GM12878 (cell line): ENCODE data around the gene FCAR. TPM values are rescaled to one million over a fixed set of nuclear protein-coding genes. Genes with fewer than 3 reads are reported as not detected.

Source experiments
- BRCA1 ChIP-seq: IDR thresholded peaks from 2 replicates; pipeline ENCODE4 v1.6.1; 2011; ENCODE audit warnings: low read depth, low read length, improper control_type of control experiment
- CBFB ChIP-seq: IDR thresholded peaks from 2 replicates; pipeline ENCODE4 v1.6.1; 2016; ENCODE audit warnings: antibody characterized with exemption, low read depth
- CBX3 ChIP-seq: fragments of 200-600 bp; sonication (generic); IDR thresholded peaks from 2 replicates; pipeline ENCODE4 v1.6.1; 2016; ENCODE audit warnings: low read depth, borderline replicate concordance
- CREM ChIP-seq: IDR thresholded peaks from 2 replicates; pipeline ENCODE4 v1.6.1; 2014; ENCODE audit warnings: antibody characterized with exemption, low read depth
- ESRRA ChIP-seq: IDR thresholded peaks from 2 replicates; pipeline ENCODE4 v1.6.1; 2012; ENCODE audit warnings: mild to moderate bottlenecking, low read length, improper control_type of control experiment
- ETV6 ChIP-seq, 2 experiments: fragments of 450-650 bp in 1 of 2; IDR thresholded peaks in 1 of 2; conservative IDR thresholded peaks in 1 of 2; 2 replicates each; pipeline ENCODE4 v1.6.1; 2014; ENCODE audit warnings: antibody characterized with exemption in 1 of 2, borderline replicate concordance in 1 of 2, low read depth in 1 of 2, mild to moderate bottlenecking in 1 of 2, moderate library complexity in 1 of 2
- HDAC2 ChIP-seq: fragments of 200-600 bp; sonication (generic); IDR thresholded peaks from 2 replicates; pipeline ENCODE4 v1.6.1; 2017
- JUND ChIP-seq: IDR thresholded peaks from 2 replicates; pipeline ENCODE4 v1.6.1; 2012; ENCODE audit warnings: low read depth, mild to moderate bottlenecking, low read length, improper control_type of control experiment, moderate library complexity
- KAT2A ChIP-seq: conservative IDR thresholded peaks from 2 replicates; pipeline ENCODE4 v1.6.1; 2011; ENCODE audit warnings: low read depth, low read length; ENCODE audit not compliant: control insufficient read depth
- RUNX3 ChIP-seq: IDR thresholded peaks from 2 replicates; pipeline ENCODE4 v1.6.1; 2012; ENCODE audit warnings: low read length, inconsistent platforms
- SIN3A ChIP-seq: IDR thresholded peaks from 2 replicates; pipeline ENCODE4 v1.6.1; 2012; ENCODE audit warnings: low read depth, low read length, improper control_type of control experiment
- SPI1 ChIP-seq: IDR thresholded peaks from 2 replicates; pipeline ENCODE4 v1.6.1; 2011; ENCODE audit warnings: low read depth, mild to moderate bottlenecking, low read length, moderate library complexity, borderline replicate concordance; ENCODE audit not compliant: insufficient read depth
- SREBF1 ChIP-seq: IDR thresholded peaks from 2 replicates; pipeline ENCODE4 v1.6.1; 2012; ENCODE audit warnings: mild to moderate bottlenecking, low read length
- SUZ12 ChIP-seq: fragments of 200-600 bp; sonication (generic); IDR thresholded peaks from one replicate; pipeline ENCODE4 v1.6.1; 2018; ENCODE audit warnings: antibody characterized with exemption, mild to moderate bottlenecking; ENCODE audit not compliant: unreplicated experiment
- TCF3 ChIP-seq: IDR thresholded peaks from 2 replicates; pipeline ENCODE4 v1.6.1; 2012; ENCODE audit warnings: low read depth, mild to moderate bottlenecking, low read length, borderline replicate concordance; ENCODE audit not compliant: insufficient read depth
- ZNF24 ChIP-seq: fragments of 450-650 bp; IDR thresholded peaks from 2 replicates; pipeline ENCODE4 v1.6.1; 2017; ENCODE audit warnings: antibody characterized with exemption, mild to moderate bottlenecking
- ZNF384 ChIP-seq: IDR thresholded peaks from 2 replicates; pipeline ENCODE4 v1.6.1; 2012; ENCODE audit warnings: low read depth, mild to moderate bottlenecking, low read length, improper control_type of control experiment, borderline replicate concordance
- polyA plus RNA-seq, 11 experiments: library from polyadenylated mRNA; depleted of rRNA in 4 of 11; unstranded in 6 of 11; stranded (reverse) in 5 of 11; fragments of >200 nt; fragmentation: Nextera tagmentation in 4 of 11; fragmentation: Illumina TruSeq in 1 of 11; extraction: Ambion mirVana in 4 of 11; extraction: Trizol in 1 of 11; gene quantifications; 1 replicate in 1 of 11; 2 replicates in 10 of 11; pipeline versions ENCODE4 v1.2.1 to v1.2.3, GENCODE V29; 2011 to 2016; ENCODE audit warnings: inconsistent platforms in 2 of 11, missing spikeins in 2 of 11, low read depth in 1 of 11
- total RNA-seq, 4 experiments: library from RNA; depleted of rRNA in 3 of 4; stranded (reverse); fragments of >200 nt in 3 of 4; fragmentation: Illumina TruSeq in 1 of 4; extraction: Trizol in 1 of 4; gene quantifications; 2 replicates each; pipeline versions ENCODE4 v1.2.1 to v1.2.3, GENCODE V29; 2013 to 2021
- TF ChIP-seq, protein P1 (sequence below): IDR thresholded peaks from 2 replicates; pipeline ENCODE4 v1.6.1; 2011; ENCODE audit warnings: borderline replicate concordance, low read depth, mild to moderate bottlenecking, moderate library complexity, mixed read lengths, low read length; ENCODE audit not compliant: insufficient read depth; ENCODE audit errors: extremely low read length
- TF ChIP-seq, protein P2 (sequence below): fragments of 150-350 bp; IDR thresholded peaks from 2 replicates; pipeline ENCODE4 v1.6.1; 2014; ENCODE audit warnings: mild to moderate bottlenecking, low read depth, low read length
- TF ChIP-seq, protein P3 (sequence below): IDR thresholded peaks from 2 replicates; pipeline ENCODE4 v1.6.1; 2012; ENCODE audit warnings: low read depth, low read length, improper control_type of control experiment
- TF ChIP-seq, protein P4 (sequence below): fragments of 450-650 bp; formaldehyde crosslinking; IDR thresholded peaks from 2 replicates; pipeline ENCODE4 v1.4.0; 2020; ENCODE audit warnings: mild to moderate bottlenecking, moderate library complexity
- TF ChIP-seq, protein P5 (sequence below): IDR thresholded peaks from 2 replicates; pipeline ENCODE4 v1.6.1; 2012; ENCODE audit warnings: low read length, inconsistent platforms

FCAR gene
- total and polyA plus RNA-seq, 10 of the 15 experiments (the other 5 are each of a cell fraction or from before 2014, with no cell fraction given): 0.49 TPM; not detected in 9

DNA sequence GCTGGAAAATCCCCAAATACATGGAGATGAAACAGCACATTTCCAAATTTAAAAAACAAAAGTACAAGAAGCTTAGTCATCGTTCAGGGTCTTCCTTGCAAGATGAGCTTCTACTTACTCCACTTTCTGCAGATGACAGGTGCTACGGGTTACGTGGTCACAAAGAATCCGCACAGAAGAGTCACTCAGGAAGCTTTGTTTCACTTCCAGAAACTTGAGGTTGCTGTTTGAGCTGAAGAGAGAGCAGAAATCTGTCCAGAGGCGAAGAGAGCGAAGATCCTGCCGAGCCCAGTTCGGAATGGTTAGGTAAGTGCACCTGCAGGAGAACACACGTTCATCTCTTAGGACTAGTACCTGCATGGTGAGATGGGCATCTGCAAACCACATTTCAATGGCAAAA, 63.9 kb downstream of the FCAR start (continued):
- TF ChIP-seq, protein P1, sequence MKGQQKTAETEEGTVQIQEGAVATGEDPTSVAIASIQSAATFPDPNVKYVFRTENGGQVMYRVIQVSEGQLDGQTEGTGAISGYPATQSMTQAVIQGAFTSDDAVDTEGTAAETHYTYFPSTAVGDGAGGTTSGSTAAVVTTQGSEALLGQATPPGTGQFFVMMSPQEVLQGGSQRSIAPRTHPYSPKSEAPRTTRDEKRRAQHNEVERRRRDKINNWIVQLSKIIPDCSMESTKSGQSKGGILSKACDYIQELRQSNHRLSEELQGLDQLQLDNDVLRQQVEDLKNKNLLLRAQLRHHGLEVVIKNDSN: no peak
- TF ChIP-seq JUND: no peak
- TF ChIP-seq KAT2A: no peak
- TF ChIP-seq, protein P2, sequence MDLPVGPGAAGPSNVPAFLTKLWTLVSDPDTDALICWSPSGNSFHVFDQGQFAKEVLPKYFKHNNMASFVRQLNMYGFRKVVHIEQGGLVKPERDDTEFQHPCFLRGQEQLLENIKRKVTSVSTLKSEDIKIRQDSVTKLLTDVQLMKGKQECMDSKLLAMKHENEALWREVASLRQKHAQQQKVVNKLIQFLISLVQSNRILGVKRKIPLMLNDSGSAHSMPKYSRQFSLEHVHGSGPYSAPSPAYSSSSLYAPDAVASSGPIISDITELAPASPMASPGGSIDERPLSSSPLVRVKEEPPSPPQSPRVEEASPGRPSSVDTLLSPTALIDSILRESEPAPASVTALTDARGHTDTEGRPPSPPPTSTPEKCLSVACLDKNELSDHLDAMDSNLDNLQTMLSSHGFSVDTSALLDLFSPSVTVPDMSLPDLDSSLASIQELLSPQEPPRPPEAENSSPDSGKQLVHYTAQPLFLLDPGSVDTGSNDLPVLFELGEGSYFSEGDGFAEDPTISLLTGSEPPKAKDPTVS: no peak
- peak; percentile 78 for TF ChIP-seq SPI1
- no peak for TF ChIP-seq ZNF24
- TF ChIP-seq, protein P3, sequence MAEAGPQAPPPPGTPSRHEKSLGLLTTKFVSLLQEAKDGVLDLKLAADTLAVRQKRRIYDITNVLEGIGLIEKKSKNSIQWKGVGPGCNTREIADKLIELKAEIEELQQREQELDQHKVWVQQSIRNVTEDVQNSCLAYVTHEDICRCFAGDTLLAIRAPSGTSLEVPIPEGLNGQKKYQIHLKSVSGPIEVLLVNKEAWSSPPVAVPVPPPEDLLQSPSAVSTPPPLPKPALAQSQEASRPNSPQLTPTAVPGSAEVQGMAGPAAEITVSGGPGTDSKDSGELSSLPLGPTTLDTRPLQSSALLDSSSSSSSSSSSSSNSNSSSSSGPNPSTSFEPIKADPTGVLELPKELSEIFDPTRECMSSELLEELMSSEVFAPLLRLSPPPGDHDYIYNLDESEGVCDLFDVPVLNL: no peak
- TF ChIP-seq, protein P4, sequence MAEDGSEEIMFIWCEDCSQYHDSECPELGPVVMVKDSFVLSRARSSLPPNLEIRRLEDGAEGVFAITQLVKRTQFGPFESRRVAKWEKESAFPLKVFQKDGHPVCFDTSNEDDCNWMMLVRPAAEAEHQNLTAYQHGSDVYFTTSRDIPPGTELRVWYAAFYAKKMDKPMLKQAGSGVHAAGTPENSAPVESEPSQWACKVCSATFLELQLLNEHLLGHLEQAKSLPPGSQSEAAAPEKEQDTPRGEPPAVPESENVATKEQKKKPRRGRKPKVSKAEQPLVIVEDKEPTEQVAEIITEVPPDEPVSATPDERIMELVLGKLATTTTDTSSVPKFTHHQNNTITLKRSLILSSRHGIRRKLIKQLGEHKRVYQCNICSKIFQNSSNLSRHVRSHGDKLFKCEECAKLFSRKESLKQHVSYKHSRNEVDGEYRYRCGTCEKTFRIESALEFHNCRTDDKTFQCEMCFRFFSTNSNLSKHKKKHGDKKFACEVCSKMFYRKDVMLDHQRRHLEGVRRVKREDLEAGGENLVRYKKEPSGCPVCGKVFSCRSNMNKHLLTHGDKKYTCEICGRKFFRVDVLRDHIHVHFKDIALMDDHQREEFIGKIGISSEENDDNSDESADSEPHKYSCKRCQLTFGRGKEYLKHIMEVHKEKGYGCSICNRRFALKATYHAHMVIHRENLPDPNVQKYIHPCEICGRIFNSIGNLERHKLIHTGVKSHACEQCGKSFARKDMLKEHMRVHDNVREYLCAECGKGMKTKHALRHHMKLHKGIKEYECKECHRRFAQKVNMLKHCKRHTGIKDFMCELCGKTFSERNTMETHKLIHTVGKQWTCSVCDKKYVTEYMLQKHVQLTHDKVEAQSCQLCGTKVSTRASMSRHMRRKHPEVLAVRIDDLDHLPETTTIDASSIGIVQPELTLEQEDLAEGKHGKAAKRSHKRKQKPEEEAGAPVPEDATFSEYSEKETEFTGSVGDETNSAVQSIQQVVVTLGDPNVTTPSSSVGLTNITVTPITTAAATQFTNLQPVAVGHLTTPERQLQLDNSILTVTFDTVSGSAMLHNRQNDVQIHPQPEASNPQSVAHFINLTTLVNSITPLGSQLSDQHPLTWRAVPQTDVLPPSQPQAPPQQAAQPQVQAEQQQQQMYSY: no peak
- TF ChIP-seq CBX3: no peak
- no peak for TF ChIP-seq HDAC2
- no peak for TF ChIP-seq CREM
- no peak for TF ChIP-seq SREBF1
- peak; percentile 71; the same call in 1 of the 2 replicates for TF ChIP-seq RUNX3
- TF ChIP-seq BRCA1: no peak
- no peak for TF ChIP-seq ZNF384
- no peak for TF ChIP-seq SUZ12
- TF ChIP-seq ESRRA: no peak
- no peak for TF ChIP-seq CBFB
- no peak for TF ChIP-seq ETV6 (conservative IDR thresholded peaks at IDR 0.05 in 1 of 2, IDR thresholded peaks at IDR 0.05 in 1 of 2; ENCODE audit: borderline replicate concordance in 1 of 2, low read depth in 1 of 2)
- 0 out of 2 replicates have a peak, but pooled peaks have one; percentile 40 for TF ChIP-seq TCF3
- TF ChIP-seq SIN3A: no peak
- TF ChIP-seq, protein P5, sequence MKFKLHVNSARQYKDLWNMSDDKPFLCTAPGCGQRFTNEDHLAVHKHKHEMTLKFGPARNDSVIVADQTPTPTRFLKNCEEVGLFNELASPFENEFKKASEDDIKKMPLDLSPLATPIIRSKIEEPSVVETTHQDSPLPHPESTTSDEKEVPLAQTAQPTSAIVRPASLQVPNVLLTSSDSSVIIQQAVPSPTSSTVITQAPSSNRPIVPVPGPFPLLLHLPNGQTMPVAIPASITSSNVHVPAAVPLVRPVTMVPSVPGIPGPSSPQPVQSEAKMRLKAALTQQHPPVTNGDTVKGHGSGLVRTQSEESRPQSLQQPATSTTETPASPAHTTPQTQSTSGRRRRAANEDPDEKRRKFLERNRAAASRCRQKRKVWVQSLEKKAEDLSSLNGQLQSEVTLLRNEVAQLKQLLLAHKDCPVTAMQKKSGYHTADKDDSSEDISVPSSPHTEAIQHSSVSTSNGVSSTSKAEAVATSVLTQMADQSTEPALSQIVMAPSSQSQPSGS: peak; percentile 35; the same call in 1 of the 2 replicates
